ENCODE results near the gene TMEM63A.

Gene TMEM63A

GRCh38 chr1:225896937-225897549 is 14.9 kb upstream of the TMEM63A start:
- no peak overlapping the region for H3K4me3 ChIP-seq (ENCODE audit: low read depth, low read length)
- TF ChIP-seq CTCF (IDR thresholded peaks at IDR 0.05; ENCODE audit: low read depth, low read length) = no peak

- H3K4me3 ChIP-seq (ENCODE audit: low read depth, low read length) = no peak overlapping the region
- TF ChIP-seq CTCF (IDR thresholded peaks at IDR 0.05; ENCODE audit: low read depth, low read length) = no peak
Measured at GRCh38 chr1:225896494-225896893, 14.3 kb upstream of the TMEM63A start.

GRCh38 chr1:225892307-225892706 is 10.1 kb upstream of the TMEM63A start:
- no peak for TF ChIP-seq CTCF (IDR thresholded peaks at IDR 0.05; ENCODE audit: low read depth, low read length)
- no peak overlapping the region for H3K4me3 ChIP-seq (ENCODE audit: low read depth, low read length)

GRCh38 chr1:225891229-225891972 is 9.2 kb upstream of the TMEM63A start:
- no peak overlapping the region for H3K4me3 ChIP-seq (ENCODE audit: low read depth, low read length)
- no peak for TF ChIP-seq CTCF (IDR thresholded peaks at IDR 0.05; ENCODE audit: low read depth, low read length)

- TF ChIP-seq CTCF (IDR thresholded peaks at IDR 0.05; ENCODE audit: low read depth, low read length) = no peak
- H3K4me3 ChIP-seq (ENCODE audit: low read depth, low read length) = no peak overlapping the region
Measured at GRCh38 chr1:225890346-225891228, 8.4 kb upstream of the TMEM63A start.

GRCh38 chr1:225889743-225890142 is 7.6 kb upstream of the TMEM63A start:
- H3K4me3 ChIP-seq (ENCODE audit: low read depth, low read length) = no peak overlapping the region
- no peak for TF ChIP-seq CTCF (IDR thresholded peaks at IDR 0.05; ENCODE audit: low read depth, low read length)
